CD4-positive, alpha-beta T cell treated with Interleukin-1 beta for 1 hour (primary cell): ENCODE data around the gene GABBR2.
"Not testable (repeated sequence)": the region's sequence is repeated elsewhere in the genome, so short reads cannot be mapped to it uniquely, and the experiment has no call there.

Source experiments
- DNase-seq, 2 donors: peaks; one replicate each; pipeline ENCODE4 v3.0.0-alpha.2; 2020 to 2022

GABBR2 gene

GRCh38 chr9:98468567-98469239 is 240.0 kb downstream of the GABBR2 start:
- DNase-seq: no peak

DNA sequence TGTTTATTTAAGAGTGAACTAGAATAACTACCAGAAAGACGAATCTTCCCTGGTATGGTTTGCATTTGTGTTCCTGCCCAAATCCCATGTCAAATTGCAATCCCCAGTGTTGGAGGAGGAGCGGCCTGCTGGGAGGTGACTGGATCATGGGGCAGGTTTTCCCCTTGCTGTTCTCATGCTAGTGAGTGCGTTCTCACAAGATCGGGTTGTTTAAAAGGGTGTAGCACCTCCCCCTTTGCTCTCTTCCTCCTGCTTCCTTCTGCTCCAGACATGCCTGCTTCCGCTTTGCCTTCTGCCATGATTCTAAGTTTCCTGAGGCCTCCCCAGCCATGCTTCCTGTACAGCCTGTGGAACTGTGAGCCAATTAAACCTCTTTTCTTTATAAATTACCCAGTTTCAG is 242.9 kb downstream of the GABBR2 start:
- DNase-seq: no peak

GRCh38 chr9:98464156-98464690 is 244.5 kb downstream of the GABBR2 start:
- DNase-seq: not testable (repeated sequence)

- no peak for DNase-seq
Observed at GRCh38 chr9:98462310-98462709, 246.4 kb downstream of the GABBR2 start.

- no peak for DNase-seq
Observed at GRCh38 chr9:98460704-98461103, 248.0 kb downstream of the GABBR2 start.

- DNase-seq: no peak
Observed at GRCh38 chr9:98457726-98458370, 250.9 kb downstream of the GABBR2 start.

GRCh38 chr9:98456156-98456613 is 252.6 kb downstream of the GABBR2 start:
- no peak for DNase-seq

GRCh38 chr9:98455256-98456155 is 253.2 kb downstream of the GABBR2 start:
- no peak for DNase-seq

DNA sequence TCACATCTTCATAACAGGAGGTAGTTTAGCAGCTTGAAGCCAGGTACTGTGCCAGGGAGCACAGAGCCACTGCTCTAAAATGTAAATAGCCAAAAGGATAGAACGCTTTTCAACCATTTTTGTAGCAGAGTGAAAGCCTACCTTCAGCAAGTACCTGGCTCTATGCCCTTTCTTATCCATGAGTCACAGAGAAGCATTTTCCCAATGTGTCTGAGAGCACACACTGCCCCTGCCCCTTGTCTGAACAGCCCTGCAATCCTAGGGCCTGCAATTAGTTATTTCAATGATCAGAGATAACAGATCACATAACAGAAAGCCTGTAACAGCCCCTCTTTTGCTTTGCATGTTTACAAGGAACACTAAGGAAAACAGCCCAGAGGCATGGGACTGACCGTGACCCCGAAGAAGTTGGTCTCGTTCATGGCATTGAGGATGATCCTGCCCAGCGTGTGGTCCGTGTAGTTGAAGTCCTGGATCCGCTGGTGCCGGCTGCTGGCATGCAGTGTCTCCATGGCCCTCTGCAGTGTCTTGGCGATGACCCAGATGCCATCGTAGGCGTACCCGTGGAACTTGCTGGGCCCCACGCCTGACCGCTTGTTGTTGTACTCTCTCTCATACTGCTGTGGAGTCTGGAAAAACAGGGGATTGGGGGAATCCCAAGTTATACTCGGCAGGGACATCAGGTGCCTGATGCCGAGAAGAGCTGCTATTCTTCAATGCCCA is 255.0 kb downstream of the GABBR2 start:
- no peak for DNase-seq

DNA sequence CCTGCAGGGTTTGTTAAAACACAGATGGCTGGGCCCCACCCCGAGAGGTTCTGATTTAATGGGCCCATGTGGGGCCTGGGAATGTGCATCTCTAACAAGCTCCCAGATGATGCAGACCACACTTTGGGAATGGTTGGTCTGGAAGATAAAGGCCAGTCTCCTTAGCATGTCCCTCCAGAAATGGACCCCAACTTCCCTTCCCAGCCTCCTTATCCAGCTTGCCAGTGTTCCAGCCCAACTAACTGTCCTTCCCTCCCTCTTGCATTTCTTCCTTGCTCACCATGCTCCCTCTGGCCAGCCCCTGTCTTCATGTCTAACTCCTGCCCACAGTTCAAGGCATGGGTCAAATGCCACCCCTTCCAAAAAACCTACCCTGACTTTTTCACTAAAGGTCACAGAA is 257.2 kb downstream of the GABBR2 start:
- DNase-seq: no peak

- no peak for DNase-seq
Observed at GRCh38 chr9:98450496-98450895, 258.2 kb downstream of the GABBR2 start.

- DNase-seq: no peak
Observed at GRCh38 chr9:98449871-98450270, 258.9 kb downstream of the GABBR2 start.

DNA sequence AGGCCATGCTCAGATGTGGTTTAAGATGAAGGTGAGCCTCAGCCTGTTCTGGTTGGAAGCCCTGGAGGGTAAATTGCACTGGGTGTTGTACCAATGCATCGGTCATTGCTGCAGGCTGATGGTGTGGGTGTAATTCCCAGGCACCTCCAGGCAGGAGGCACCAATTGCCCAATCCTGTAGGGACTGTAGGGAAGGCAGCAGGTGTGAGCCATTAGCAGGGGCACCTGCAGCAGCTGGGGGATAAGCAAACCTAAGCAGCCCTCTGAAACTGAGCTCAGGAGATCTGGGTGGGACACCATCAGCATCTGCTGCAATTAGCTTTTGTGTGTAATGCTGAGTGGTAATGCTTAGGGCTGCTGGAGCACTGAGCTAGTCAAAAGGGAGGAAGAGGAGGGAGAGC is 263.2 kb downstream of the GABBR2 start:
- DNase-seq: no peak

GRCh38 chr9:98444601-98445000 is 264.1 kb downstream of the GABBR2 start:
- DNase-seq: no peak

- DNase-seq: no peak
Observed at GRCh38 chr9:98442541-98442940, 266.2 kb downstream of the GABBR2 start.

DNA sequence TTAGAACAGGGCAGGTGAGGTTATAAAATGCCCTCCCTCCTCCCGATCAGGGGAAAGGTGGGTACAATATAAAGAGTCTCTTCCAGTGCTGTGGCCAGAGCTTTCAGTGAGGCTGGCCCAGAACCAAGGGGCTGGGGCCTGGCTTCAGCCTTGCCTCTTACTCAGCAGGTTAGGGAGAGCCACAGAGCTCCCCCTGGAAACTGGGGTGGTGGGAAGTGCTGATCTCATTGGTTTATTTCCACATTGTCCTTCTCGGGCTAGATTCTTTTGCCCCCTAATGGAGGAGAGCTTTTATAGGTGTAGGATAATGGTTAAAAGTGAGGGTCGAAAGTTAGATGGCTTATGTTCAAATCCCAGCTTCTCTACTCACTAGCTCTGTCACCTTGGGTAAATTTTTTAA is 266.6 kb downstream of the GABBR2 start:
- no peak for DNase-seq

GRCh38 chr9:98438666-98439065 is 270.1 kb downstream of the GABBR2 start:
- no peak for DNase-seq

- no peak for DNase-seq
Observed at GRCh38 chr9:98437458-98438034, 271.2 kb downstream of the GABBR2 start.

GRCh38 chr9:98432960-98433359 is 275.8 kb downstream of the GABBR2 start:
- DNase-seq: no peak

- DNase-seq: no peak
Observed at GRCh38 chr9:98432134-98432533, 276.6 kb downstream of the GABBR2 start.

DNA sequence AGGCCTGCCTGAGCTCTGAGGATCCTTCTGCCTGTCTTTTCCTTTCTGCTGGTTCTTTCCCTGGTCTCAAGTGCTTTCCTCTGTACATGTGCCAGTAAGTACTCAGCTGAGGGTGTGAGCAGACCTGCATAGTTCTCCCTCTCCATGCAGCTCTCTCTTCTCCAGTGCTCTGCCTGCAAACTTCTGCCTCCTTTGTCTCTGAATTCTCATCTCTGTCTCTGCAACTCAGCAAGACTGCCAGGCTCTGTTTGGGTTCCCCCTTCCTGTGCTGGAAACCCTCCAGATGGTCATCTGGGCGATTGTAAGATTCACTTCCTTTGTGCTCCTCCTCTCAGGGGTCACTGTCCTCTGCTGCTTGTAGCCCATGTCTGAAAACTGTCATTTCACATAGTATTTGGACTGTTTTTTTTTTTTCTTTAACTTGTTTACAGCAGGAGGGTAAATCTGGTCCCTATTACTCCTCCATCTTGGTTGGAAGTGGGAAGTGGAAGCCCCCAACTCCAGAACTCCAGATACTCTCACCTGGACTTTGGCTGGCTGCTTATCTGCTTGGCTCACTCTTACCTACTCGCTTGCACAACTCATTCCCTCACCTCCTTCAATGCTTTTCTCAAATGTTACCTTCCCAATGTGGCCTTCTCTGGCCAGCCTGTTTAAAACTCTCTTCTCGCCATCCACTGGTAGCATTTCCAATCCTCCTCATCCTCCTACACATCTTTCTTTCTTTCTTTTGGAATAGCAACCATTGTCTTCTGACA is 278.0 kb downstream of the GABBR2 start:
- no peak for DNase-seq

DNA sequence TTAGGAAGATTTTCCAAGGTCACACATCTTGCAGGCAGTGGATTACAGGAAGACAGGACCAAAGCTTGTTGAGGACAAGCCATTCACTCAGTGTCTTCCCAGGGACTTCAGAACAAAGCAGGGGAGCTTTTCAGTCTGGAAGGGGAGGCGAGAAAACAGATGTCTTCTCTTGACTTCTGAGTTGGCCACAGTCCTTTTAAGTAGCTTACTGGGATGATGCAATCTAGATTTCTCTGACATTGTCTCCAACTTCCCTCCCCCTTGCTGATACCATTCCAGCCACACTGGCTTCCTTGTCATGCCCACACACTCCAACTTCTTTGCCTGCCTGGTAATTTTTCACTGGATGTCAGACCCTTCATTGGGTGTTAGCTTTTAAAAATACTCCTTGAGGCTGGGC is 279.1 kb downstream of the GABBR2 start:
- DNase-seq: no peak
